Measurements from ENCODE around the gene NYAP1. TPM values are rescaled to one million over a fixed set of nuclear protein-coding genes. Genes with fewer than 3 reads are reported as not detected.
A peak's percentile ranks its signal among the peaks of the same experiment; 100 is the strongest.
"Not testable (repeated sequence)": the region's sequence is repeated elsewhere in the genome, so short reads cannot be mapped to it uniquely, and the experiment has no call there.

Gene NYAP1
- under 1 TPM; 0.07 to 0.12 TPM for total RNA-seq

DNA sequence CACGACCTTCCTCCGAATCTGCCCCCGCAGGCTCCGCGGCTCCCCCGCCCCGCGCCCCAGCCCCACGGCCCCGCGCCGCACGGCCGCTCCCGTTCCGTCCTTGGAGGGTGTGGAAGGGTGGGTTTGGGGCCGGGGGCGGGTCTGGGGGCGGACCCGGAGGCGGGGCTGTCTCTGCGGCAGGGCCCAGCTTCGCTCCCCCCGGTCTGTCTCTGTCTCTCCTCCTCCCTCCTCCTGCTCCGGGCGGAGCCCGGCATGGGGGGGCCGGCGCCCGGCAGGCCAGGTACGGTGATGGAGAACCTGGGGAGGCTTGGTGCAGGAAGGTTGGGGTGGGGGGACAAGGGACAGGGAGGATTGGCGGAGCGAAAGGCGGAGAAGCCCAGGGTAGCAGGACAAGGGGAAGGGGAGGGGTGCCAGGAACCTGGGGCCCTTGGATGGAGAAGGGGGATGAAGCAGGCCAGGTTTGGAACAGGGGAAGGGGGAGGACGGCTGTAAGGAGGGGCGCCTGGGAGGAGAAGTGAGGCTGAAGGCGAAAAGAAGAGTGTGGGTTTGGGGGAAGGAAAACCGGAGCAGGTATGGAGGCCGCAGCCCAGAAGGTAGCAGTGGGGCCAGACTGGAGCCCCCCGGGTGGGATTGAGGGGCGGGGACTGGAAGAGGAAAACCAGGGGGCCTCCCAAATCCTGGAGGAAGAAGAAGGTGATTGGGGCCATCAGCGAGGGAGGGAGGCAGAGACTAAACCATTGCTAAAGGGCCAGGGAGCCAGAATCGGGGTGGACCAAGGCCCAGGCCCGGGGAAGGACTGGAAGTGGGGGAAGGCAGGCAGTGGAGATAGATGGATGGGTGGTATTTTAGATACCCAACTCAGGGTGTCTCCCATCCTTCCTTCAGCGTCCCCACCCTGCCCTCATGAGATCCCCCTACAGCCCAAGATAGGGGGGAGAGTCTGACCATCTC, at the start of gene NYAP1:
Gene NYAP1 (plus strand): TSS at position 206 of the 951 bp plus-strand sequence. CDS start 1,385 bp downstream, outside the sequence.
- peak within 1 kb of the TSS; percentile 59 for H3K27ac Mint-ChIP-seq
- peaks cover 10% of the 10 kb centered on the region for H3K4me1 Mint-ChIP-seq
- no peaks in the 10 kb centered on the region for H3K27me3 Mint-ChIP-seq
- peaks cover 1% of the 10 kb centered on the region for H3K36me3 Mint-ChIP-seq
- ATAC-seq = peak; percentile 11
- H3K4me3 Mint-ChIP-seq = peak within 1 kb of the TSS; percentile 72
- CTCF ChIA-PET = interaction anchor here (1.4 to 9.4 kb wide), 6 partner anchors 15 to 81 kb away, joined by 5 to 102 read pairs (median 9); no protein-coding TSS in a partner anchor
- no peaks in the 10 kb centered on the region for H3K9me3 Mint-ChIP-seq (ENCODE audit: low read depth)
- no peak for DNase-seq

DNA sequence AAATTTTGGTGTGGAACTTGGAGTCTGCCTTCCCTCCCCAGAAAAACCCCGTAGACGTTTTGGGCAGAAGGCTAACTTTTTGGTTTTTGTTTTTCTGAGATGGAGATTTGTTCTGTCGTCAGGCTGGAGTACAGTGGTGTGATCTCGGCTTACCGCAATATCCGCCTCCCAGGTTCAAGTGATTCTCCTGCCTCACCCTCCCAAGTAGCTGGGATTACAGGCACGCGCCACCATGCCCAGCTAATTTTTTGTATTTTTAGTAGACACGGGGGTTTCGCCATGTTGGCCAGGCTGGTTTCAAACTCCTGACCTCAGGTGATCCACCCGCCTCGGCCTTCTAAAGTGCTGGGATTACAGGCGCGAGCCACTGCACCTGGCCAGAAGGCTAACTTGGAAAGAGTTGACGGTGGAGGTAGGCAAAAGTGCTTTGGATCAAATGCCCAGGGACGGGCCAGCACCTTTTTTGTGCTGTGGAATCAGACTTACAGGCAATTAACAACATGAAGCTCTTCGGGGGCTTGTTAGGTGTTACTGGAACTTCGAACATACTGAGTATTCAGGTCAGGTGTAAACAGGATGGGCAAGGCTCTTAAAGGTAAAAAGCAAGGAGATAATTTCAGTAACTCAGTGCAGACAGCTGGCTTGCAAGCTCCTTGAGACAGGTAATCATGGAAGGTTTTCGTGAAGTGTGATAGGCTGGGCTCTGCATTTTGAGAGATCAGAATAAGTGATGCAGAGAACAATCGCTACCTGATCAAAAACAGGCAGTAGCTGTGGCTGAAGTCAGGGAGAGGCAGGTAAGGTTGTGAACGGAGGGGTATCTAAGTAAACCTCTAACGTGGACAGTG, 49.2 kb upstream of the NYAP1 start:
- no peak for DNase-seq
- no peak for ATAC-seq
- peaks cover 50% of the 10 kb centered on the region for H3K4me1 Mint-ChIP-seq
- H3K27ac Mint-ChIP-seq = peak overlapping the region; percentile 88
- H3K9me3 Mint-ChIP-seq (ENCODE audit: low read depth) = no peaks in the 10 kb centered on the region
- H3K27me3 Mint-ChIP-seq = peaks cover under 1% of the 10 kb centered on the region
- CTCF ChIA-PET = interaction anchor here (1.0 to 1.7 kb wide), 5 partner anchors 10 to 104 kb away, joined by 3 to 5 read pairs (median 3); partner anchors contain the start of gene AGFG2
- peak overlapping the region; percentile 88 for H3K4me3 Mint-ChIP-seq
- H3K36me3 Mint-ChIP-seq = peaks cover 38% of the 10 kb centered on the region

DNA sequence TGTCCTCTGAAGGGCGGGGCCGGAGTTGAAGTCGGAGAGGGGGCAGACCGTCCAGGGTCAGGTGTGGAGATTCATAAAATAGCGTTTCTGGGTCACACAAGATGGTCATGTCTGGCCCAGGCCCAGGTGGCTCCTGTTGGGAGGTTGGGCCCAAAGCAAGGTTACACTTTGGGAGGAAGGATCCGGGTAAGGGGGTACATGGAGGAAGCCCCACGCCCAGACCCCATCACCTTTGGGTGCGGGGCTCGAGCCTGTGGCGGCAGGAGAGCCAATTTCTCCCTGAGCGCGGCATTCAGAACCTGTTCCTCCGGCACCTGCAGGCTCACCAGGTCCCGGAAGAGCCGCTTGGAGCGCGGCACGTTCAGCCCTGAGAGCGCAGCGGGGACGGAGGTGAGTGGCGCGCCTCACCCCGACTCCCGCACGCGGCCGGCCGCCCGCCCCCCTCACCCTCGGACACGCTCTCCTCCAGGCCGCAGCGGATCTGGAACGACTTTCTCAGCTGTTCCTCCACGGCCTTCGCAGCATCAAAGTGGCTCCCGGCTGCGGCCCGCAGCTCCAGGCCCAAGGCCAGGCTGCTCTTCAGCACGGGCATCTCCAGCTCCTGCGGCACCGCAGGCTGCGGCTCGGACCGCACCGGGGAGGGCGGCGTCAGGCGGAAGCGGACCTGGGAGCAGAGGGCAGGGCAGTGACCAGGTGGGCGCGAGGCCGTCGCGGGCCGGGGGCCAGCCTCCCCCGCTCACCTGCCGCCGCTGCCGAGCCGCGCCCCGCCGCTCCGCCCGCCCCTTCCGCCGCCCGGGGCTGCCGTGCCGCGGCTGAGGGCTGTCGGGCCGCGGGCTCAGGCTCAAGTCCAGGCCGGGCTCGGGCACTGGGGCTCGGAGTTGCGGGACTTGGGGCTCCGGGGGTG, 48.1 kb upstream of the NYAP1 start:
- Mint-ChIP-seq H3K36me3 (peaks cover 32% of the 10 kb centered on the region), H3K4me1 (peaks cover 46% of the 10 kb centered on the region), H3K27me3 (no peaks in the 10 kb centered on the region), H3K4me3 (peak overlapping the region; percentile 88), H3K9me3 (ENCODE audit: low read depth) (no peaks in the 10 kb centered on the region), H3K27ac (peak overlapping the region; percentile 94)
- ATAC-seq = peak; percentile 45
- CTCF ChIA-PET = interaction anchor here (1.1 to 2.9 kb wide), 5 partner anchors 9 to 61 kb away, joined by 3 to 16 read pairs (median 5); no protein-coding TSS in a partner anchor
- peak; percentile 67 for DNase-seq

DNA sequence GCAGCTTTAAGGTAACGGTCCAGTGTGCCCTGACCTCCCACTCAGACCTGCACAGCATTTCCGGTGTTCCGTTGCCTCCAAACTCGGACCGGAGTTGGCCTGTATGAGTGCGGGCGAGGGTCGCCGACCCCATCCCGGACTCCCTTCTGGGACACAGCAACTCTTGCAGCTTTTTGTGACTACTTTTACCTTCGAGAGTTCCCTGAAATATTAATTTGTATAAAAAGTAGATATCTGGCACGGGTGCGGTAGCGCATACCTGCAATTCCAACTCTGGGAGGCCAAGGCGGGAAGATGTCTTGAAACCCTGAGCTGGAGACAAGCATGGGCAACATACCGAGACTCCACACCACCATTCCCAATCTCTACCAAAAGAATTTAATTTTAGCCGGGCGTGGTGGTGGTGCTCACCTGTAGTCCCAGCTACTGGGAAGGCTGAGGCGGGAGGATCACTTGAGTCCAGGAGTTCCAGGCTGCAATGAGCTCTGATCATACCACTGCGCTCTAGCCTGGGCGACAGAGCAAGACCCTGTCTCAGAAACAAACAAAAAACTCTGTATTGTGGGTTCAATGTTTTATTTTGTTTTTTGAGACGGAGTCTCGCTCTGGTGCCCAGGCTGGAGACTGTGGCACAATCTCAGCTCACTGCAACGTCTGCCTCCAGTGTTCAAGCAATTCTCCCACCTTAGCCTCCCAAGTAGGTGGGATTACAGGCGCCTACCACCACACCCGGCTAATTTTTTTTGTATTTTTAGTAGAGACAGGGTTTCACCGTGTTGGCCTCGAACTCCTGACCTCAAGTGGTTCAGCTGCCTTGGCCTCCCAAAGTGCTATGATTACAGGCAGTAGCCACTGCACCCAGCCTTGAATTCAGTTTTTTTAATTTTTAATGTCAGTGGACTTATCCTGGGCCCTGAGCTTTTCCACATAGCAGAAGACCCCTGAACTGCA, 46.3 kb upstream of the NYAP1 start:
- H3K9me3 Mint-ChIP-seq (ENCODE audit: low read depth) = no peaks in the 10 kb centered on the region
- H3K4me1 Mint-ChIP-seq = peaks cover 29% of the 10 kb centered on the region
- peaks cover 25% of the 10 kb centered on the region for H3K36me3 Mint-ChIP-seq
- DNase-seq (no peak), ATAC-seq (no peak)
- H3K27me3 Mint-ChIP-seq = no peaks in the 10 kb centered on the region
- CTCF ChIA-PET = interaction anchor here (0.6 to 2.9 kb wide), 9 partner anchors 8 to 307 kb away, joined by 3 to 16 read pairs (median 4); no protein-coding TSS in a partner anchor
- peak overlapping the region; percentile 94 for H3K27ac Mint-ChIP-seq
- H3K4me3 Mint-ChIP-seq = peak overlapping the region; percentile 88

DNA sequence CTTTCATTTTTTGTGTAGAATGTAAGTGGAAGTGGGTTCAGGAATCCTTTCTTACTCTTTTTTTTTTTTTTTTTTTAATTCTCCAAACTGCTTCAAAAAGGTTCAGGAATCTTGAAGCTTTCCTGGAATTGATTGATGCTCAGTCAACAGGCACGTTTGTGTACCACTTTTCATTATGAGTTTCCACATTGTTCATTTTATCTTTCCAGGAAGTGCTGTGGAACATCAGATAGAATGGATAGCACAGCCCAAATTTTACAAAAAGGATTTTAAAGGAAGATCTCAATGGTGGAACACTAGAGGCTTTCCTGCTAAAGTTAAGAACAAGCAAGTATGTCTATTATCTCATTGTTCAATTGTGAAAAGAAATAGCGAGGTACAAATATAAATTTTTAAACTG, 45.6 kb upstream of the NYAP1 start:
- no peak for DNase-seq
- peaks cover 23% of the 10 kb centered on the region for H3K36me3 Mint-ChIP-seq
- H3K27ac Mint-ChIP-seq = no peak overlapping the region
- no peak overlapping the region for H3K4me3 Mint-ChIP-seq
- H3K27me3 Mint-ChIP-seq = no peaks in the 10 kb centered on the region
- ATAC-seq = no peak
- CTCF ChIA-PET = interaction anchor here (0.6 to 2.9 kb wide), 4 partner anchors 12 to 307 kb away, joined by 3 to 16 read pairs (median 4); no protein-coding TSS in a partner anchor
- no peaks in the 10 kb centered on the region for H3K9me3 Mint-ChIP-seq (ENCODE audit: low read depth)
- peaks cover 22% of the 10 kb centered on the region for H3K4me1 Mint-ChIP-seq

DNA sequence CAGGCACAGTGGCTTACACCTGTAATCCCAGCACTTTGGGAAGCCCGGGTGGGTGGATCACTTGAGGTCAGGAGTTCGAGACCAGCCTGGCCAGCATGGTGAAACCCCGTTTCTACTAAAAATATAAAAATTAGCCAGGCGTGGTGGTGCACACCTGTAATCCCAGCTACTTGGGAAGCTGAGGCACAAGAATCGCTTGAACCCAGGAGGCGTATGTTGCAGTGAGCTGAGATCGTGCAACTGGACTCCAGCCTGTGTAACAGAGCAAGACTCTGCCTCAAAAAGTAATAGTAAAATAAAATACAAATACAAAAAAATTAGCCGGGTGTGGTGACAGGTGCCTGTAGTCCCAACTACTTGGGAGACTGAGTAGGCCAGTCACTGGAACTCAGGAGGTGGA, 45.0 kb upstream of the NYAP1 start:
- H3K27me3 Mint-ChIP-seq; H3K9me3 Mint-ChIP-seq (ENCODE audit: low read depth); ATAC-seq; H3K4me3 Mint-ChIP-seq; DNase-seq: not testable (repeated sequence)
- CTCF ChIA-PET = interaction anchor here (1.4 to 2.9 kb wide), 3 partner anchors 12 to 84 kb away, joined by 3 to 16 read pairs (median 4); no protein-coding TSS in a partner anchor
- Mint-ChIP-seq H3K4me1 (peaks cover 16% of the 10 kb centered on the region), H3K27ac (peak overlapping the region; percentile 46), H3K36me3 (peaks cover 21% of the 10 kb centered on the region)

DNA sequence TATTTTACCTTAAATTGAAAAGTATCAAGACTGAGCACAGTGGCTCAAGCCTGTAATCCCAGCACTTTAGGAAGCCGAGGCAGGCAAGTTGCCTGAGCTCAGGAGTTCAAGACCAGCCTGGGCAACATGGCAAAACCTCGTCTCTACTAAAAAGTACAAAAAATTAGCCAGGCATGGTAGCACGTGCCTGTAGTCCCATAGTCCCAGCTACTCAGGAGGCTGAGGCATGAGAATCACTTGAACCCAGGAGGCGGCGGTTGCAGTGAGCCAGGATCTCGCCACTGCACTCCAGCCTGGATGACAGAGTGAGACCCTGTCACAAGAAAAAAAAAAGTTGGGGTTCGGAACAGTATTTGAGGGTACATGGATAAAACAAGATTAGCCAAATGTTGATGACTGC, 44.5 kb upstream of the NYAP1 start:
- not testable (repeated sequence) for H3K4me3 Mint-ChIP-seq; H3K27me3 Mint-ChIP-seq; ATAC-seq; DNase-seq; H3K9me3 Mint-ChIP-seq (ENCODE audit: low read depth)
- CTCF ChIA-PET = interaction anchor here (1.4 kb wide), 1 partner anchor 24 kb away, joined by 3 read pairs; no protein-coding TSS in a partner anchor
- H3K4me1 Mint-ChIP-seq = peaks cover 14% of the 10 kb centered on the region
- peak overlapping the region; percentile 46 for H3K27ac Mint-ChIP-seq
- H3K36me3 Mint-ChIP-seq = peaks cover 16% of the 10 kb centered on the region

DNA sequence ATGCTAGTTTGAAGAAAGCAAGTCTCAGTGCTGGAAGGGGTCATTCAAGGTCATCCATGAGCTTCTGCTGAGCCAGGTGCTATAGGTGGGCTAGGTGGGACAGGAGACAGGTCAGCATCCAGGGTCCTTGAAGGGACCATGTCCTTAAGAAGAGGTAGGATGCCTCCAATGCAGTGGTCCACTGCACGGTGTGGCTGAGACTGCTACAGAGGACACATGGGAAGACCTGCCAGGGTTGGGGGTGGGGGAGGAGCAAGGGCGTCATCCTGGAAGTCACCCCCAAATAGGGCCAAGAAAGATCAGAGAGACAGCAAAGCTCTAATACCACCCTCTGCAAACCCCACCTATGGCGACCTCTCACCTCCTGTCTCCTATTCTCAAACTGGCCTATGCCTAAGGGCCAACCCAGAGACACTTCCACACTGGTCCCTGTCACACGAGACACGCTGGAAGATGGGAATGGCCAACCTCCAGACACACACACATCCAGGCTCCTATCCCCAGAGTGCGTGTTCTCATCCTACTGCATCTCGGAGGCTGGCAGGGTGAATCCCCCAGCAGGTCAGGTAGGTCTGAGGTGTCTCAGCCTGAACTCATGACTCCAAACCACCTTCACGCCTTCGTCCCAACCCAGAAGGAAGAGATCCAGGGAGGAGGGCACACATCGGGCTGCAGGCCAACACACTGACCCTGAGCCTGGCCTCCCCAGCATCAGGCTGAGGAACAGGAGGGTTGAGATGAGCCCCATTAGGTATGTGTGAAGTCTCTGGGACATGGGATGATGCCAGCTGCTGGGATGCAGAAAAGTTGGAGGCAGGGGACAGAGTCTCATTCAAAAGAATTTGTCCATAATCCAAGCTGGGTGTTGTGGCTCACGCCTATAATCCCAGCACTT, 41.8 kb upstream of the NYAP1 start:
- ATAC-seq = no peak
- no peaks in the 10 kb centered on the region for H3K27me3 Mint-ChIP-seq
- no peak overlapping the region for H3K4me3 Mint-ChIP-seq
- peaks cover 20% of the 10 kb centered on the region for H3K4me1 Mint-ChIP-seq
- no peak overlapping the region for H3K27ac Mint-ChIP-seq
- DNase-seq = no peak
- CTCF ChIA-PET = interaction anchor here (0.7 to 1.0 kb wide), 3 partner anchors 8 to 100 kb away, joined by 3 read pairs; no protein-coding TSS in a partner anchor
- H3K9me3 Mint-ChIP-seq (ENCODE audit: low read depth) = no peaks in the 10 kb centered on the region
- H3K36me3 Mint-ChIP-seq = no peaks in the 10 kb centered on the region

DNA sequence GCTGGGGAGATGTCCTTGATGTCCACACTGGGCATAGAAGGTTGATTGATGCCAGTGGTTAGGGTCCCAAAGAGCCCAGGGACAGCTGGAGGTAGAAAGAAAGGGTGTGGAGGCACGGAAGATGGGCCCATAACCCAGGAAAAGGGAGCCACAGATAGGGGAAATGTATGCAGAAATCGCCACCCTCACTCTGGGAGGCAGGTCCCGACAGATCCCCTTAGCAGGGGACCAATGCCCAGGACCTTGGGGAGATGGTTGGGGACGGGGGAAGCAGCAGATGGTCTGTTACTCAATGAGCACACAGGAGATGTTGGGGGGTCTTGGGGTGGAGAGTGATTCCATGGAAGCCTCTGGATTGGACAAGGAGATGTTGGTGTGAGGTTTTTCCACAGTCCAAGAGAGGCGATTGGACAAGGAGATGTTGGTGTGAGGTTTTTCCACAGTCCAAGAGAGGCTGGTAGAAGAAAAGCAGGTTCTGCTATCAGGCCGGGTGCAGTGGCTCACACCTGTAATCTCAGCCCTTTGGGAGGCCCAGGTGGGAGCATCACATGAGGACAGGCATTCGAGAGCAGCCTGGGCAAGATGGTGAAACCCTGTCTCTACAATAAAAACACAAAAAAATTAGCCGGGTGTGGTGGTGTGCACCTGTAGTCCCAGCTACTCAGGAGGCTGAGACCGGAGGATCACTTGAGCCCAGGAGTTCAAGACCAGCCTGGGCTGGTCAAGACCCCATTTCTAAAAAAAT, 40.5 kb upstream of the NYAP1 start:
- no peak overlapping the region for H3K4me3 Mint-ChIP-seq
- no peaks in the 10 kb centered on the region for H3K9me3 Mint-ChIP-seq (ENCODE audit: low read depth)
- CTCF ChIA-PET = interaction anchor here (1.0 to 2.3 kb wide), 2 partner anchors 12 to 99 kb away, joined by 3 to 9 read pairs; no protein-coding TSS in a partner anchor
- ATAC-seq (no peak), DNase-seq (no peak)
- no peaks in the 10 kb centered on the region for H3K27me3 Mint-ChIP-seq
- peak overlapping the region; percentile 29 for H3K27ac Mint-ChIP-seq
- H3K4me1 Mint-ChIP-seq = peaks cover 20% of the 10 kb centered on the region
- H3K36me3 Mint-ChIP-seq = no peaks in the 10 kb centered on the region

Measured in activated CD8-positive, alpha-beta memory T cell treated with anti-CD3 and anti-CD28 coated beads, Interleukin-2, amount 10 ng/mL, durations not matched to agents 7 days and 5 days (primary cell).